MCF 10A (cell line): ENCODE results near the gene SAMM50. TPM values are rescaled to one million over a fixed set of nuclear protein-coding genes. Genes with fewer than 3 reads are reported as not detected.

Experiments used
- BruUV-seq: library from RNA; stranded (reverse); fragments of 400-500 nt; replicated peaks from 2 replicates; lab custom pipeline; 2021; lab: Mats Ljungman, UMichigan
- CTCF ChIA-PET: fragments of 300-600 bp; sonication (Branson Sonifier 250); formaldehyde crosslinking; extraction: SDS; loops from one replicate; lab custom pipeline; 2021; ENCODE audit warnings: antibody characterized with exemption, inconsistent platforms; lab: Yijun Ruan, JAX
- POLR2A ChIA-PET: fragments of 300-600, 350-650 bp; sonication (Branson Sonifier 250); formaldehyde crosslinking; extraction: SDS; loops from one replicate; lab custom pipeline; 2020; ENCODE audit warnings: antibody characterized with exemption, inconsistent platforms; lab: Yijun Ruan, JAX
- DNase-seq: peaks from one replicate; pipeline ENCODE4 v3.0.0-alpha.2; 2018; ENCODE audit not compliant: unreplicated experiment
- H3K27ac Mint-ChIP-seq: one replicate; pipeline ENCODE4 v1.8.0; 2022; ENCODE audit warnings: mild to moderate bottlenecking, low read depth, mixed read lengths; ENCODE audit not compliant: unreplicated experiment
- H3K27me3 Mint-ChIP-seq: one replicate; pipeline ENCODE4 v1.8.0; 2022; ENCODE audit warnings: mixed read lengths; ENCODE audit not compliant: insufficient read depth, unreplicated experiment
- H3K36me3 Mint-ChIP-seq: one replicate; pipeline ENCODE4 v1.8.0; 2022; ENCODE audit warnings: mild to moderate bottlenecking, moderate library complexity, mixed read lengths; ENCODE audit not compliant: insufficient read depth, unreplicated experiment
- H3K4me1 Mint-ChIP-seq: one replicate; pipeline ENCODE4 v1.8.0; 2022; ENCODE audit warnings: mixed read lengths; ENCODE audit not compliant: insufficient read depth, unreplicated experiment
- H3K4me3 Mint-ChIP-seq: one replicate; pipeline ENCODE4 v1.8.0; 2022; ENCODE audit warnings: mild to moderate bottlenecking, moderate library complexity, mixed read lengths; ENCODE audit not compliant: unreplicated experiment
- H3K9me3 Mint-ChIP-seq: one replicate; pipeline ENCODE4 v1.8.0; 2022; ENCODE audit warnings: mixed read lengths; ENCODE audit not compliant: unreplicated experiment
- intact Hi-C: fragments of 100-400 bp; cut with micrococcal nuclease; formaldehyde crosslinking; loops from 2 replicates; pipeline ENCODE4 v1.14.1; 2022
- total RNA-seq: library from RNA; stranded (reverse); gene quantifications from 2 replicates; pipeline ENCODE4 v1.2.3, GENCODE V29; 2022
- TF ChIP-seq, protein P1 (sequence below): fragments of 200-600 bp; IDR thresholded peaks from one replicate; pipeline ENCODE4 v1.8.0; 2022; ENCODE audit warnings: antibody characterized with exemption, mild to moderate bottlenecking; ENCODE audit not compliant: unreplicated experiment

SAMM50 gene
- total RNA-seq, 1 experiment from 2014 or later = 29.5 TPM

DNA sequence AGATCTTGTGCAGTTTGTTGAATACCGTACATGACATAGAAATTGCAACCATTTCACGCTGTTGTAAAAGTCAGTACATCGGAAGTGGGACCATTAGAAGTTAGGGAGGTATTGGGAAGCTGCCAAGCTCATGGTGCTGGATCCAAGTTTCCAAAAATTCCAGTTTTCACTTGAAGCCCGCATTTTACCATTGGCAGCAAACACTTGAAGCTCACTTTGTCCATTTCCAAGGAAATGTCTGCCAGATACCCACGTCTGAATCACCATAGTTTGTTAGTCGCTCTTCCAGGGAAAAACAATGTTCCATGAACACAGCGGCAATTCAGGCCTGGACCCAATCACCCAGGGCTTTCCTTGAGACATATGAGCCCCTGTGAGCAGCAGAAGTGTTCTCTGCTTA, 46.3 kb downstream of the SAMM50 start:
- no peak for DNase-seq
- H3K36me3 Mint-ChIP-seq = peaks cover 40% of the 10 kb centered on the region
- no peaks in the 10 kb centered on the region for H3K4me1 Mint-ChIP-seq
- CTCF ChIA-PET = interaction anchor here (0.6 to 1.5 kb wide), 5 partner anchors 8 to 744 kb away, joined by 3 to 8 read pairs (median 4); no protein-coding TSS in a partner anchor
- intact Hi-C loops = no loop called here
- H3K27me3 Mint-ChIP-seq = no peaks in the 10 kb centered on the region
- H3K4me3 Mint-ChIP-seq = no peak overlapping the region
- POLR2A ChIA-PET = interaction anchor here (0.5 kb wide), 1 partner anchor 54 kb away, joined by 4 read pairs; no protein-coding TSS in a partner anchor
- no peak overlapping the region for H3K27ac Mint-ChIP-seq
- H3K9me3 Mint-ChIP-seq = no peaks in the 10 kb centered on the region
- TF ChIP-seq, protein P1, sequence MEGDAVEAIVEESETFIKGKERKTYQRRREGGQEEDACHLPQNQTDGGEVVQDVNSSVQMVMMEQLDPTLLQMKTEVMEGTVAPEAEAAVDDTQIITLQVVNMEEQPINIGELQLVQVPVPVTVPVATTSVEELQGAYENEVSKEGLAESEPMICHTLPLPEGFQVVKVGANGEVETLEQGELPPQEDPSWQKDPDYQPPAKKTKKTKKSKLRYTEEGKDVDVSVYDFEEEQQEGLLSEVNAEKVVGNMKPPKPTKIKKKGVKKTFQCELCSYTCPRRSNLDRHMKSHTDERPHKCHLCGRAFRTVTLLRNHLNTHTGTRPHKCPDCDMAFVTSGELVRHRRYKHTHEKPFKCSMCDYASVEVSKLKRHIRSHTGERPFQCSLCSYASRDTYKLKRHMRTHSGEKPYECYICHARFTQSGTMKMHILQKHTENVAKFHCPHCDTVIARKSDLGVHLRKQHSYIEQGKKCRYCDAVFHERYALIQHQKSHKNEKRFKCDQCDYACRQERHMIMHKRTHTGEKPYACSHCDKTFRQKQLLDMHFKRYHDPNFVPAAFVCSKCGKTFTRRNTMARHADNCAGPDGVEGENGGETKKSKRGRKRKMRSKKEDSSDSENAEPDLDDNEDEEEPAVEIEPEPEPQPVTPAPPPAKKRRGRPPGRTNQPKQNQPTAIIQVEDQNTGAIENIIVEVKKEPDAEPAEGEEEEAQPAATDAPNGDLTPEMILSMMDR = no peak
- BruUV-seq = no TSS peak

DNA sequence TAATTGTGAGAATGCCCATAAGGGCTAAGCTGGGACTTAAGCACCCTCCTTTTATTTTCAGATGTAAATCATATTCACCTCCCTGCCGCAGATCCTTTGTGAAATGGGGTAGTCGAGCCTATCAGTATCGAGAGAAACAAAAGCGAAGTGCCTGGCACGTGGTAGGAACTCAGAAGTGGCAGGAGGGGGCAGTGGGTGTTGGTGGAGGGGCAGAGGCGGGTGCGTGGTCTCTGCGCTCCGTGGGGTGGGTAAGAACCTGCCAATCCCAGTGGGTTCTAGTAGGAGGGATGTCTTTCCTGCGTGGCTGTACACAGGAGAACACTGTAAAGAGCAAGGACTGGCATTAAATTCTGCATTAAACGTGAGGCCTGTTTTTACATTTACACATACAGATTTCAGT, 47.1 kb downstream of the SAMM50 start:
- CTCF ChIA-PET = interaction anchor here (0.6 to 1.4 kb wide), 2 partner anchors 9 to 652 kb away, joined by 4 to 8 read pairs; no protein-coding TSS in a partner anchor
- Mint-ChIP-seq H3K36me3 (peaks cover 32% of the 10 kb centered on the region), H3K4me1 (no peaks in the 10 kb centered on the region), H3K9me3 (no peaks in the 10 kb centered on the region), H3K27ac (no peak overlapping the region), H3K27me3 (no peaks in the 10 kb centered on the region), H3K4me3 (no peak overlapping the region)
- no TSS peak for BruUV-seq
- intact Hi-C loops = no loop called here
- POLR2A ChIA-PET = interaction anchor here (0.7 to 1.3 kb wide), 2 partner anchors 9 to 47 kb away, joined by 3 to 6 read pairs; partner anchors contain the start of gene SAMM50
- TF ChIP-seq, protein P1 = no peak
- no peak for DNase-seq

DNA sequence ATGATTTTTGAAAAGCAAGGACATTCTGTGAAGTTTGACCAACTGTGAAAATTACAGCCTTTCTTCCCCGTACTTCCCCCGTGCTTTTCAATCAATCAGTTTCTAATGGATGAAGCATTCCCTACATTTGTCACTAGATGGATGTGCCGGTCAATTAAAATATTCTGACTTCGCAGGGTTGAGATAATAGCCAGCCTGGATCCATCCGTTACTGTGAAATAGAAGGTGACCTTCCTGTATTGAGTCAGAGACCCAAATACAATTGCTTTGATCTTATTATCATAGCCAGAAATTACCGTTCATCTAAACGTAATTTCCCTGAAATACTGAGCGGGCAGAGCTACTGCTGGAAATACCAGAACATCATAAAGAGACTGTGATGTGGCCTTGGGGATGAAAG, 47.8 kb downstream of the SAMM50 start:
- TF ChIP-seq, protein P1 = no peak
- Mint-ChIP-seq H3K9me3 (no peaks in the 10 kb centered on the region), H3K27me3 (no peaks in the 10 kb centered on the region), H3K4me1 (no peaks in the 10 kb centered on the region), H3K36me3 (peaks cover 25% of the 10 kb centered on the region), H3K27ac (no peak overlapping the region), H3K4me3 (no peak overlapping the region)
- intact Hi-C loops = no loop called here
- POLR2A ChIA-PET = interaction anchor here (0.7 to 1.3 kb wide), 2 partner anchors 10 to 47 kb away, joined by 3 to 6 read pairs; partner anchors contain the start of gene SAMM50
- CTCF ChIA-PET = no interaction called here
- DNase-seq = no peak
- no TSS peak for BruUV-seq

DNA sequence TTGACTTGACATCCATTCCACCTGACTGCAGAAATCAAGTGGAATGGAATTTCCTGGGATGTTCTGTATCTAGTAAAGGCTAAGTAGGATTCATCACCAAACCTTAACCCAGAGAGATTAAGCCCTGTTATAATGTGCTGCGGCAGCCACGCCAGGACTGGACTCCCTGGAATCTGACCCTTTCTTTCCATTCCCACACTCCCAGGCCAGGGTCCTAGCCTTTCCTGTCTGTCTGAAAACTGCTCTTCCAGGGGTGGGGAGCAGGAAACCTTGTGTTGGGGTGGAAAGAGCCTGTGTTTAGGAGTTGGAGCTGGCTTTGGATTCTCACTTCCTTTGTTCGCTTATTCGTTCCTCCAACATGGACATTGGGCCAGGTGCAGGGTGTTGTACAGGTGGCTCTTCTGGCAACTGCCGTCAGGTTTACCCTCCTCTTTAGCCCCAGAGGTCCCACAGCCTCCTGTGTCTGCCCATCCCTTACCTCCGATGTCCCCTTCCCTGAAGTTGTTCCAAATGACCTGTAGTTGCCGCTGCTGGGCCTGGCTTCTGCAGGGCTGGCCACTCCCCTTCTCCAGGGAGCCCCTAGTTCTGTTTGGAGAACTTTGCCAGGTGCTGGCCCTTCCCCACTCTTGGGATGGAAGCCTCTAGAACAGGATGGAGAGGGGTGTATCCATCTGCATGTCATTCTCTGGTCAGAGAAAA, 48.3 kb downstream of the SAMM50 start:
- ChIA-PET POLR2A (no interaction called here), CTCF (interaction anchor here (4.7 kb wide), 1 partner anchor 10 kb away, joined by 26 read pairs; no protein-coding TSS in a partner anchor)
- TF ChIP-seq, protein P1 = no peak
- intact Hi-C loops = no loop called here
- no peak for DNase-seq
- Mint-ChIP-seq H3K36me3 (peaks cover 21% of the 10 kb centered on the region), H3K4me3 (no peak overlapping the region), H3K27ac (no peak overlapping the region), H3K9me3 (no peaks in the 10 kb centered on the region), H3K27me3 (no peaks in the 10 kb centered on the region), H3K4me1 (no peaks in the 10 kb centered on the region)
- BruUV-seq = no TSS peak
